ENCODE data around the gene PPP4R3A.

- TF ChIP-seq POLR2A (IDR thresholded peaks at IDR 0.05; ENCODE audit: low read depth, low read length) (no peak), CTCF (conservative IDR thresholded peaks at IDR 0.05; ENCODE audit: low read depth, low read length) (no peak), FOS (IDR thresholded peaks at IDR 0.05; ENCODE audit: low read depth, low read length) (no peak), USF2 (IDR thresholded peaks at IDR 0.05; ENCODE audit: low read depth, low read length) (no peak), MAFK (IDR thresholded peaks at IDR 0.05; ENCODE audit: low read depth, low read length) (no peak), RAD21 (IDR thresholded peaks at IDR 0.05; ENCODE audit: low read length) (no peak)
These were observed 100.0 kb downstream of the PPP4R3A start for GRCh38 chr14:91409928-91410718.

All from IMR-90 (cell line).